DND-41 (cell line): ENCODE data around the gene MAP7.

Experiments used
- ATAC-seq: fragments of 200-7000 bp; cut with Tn5 transposase; 3 replicates; pipeline ENCODE4 v1.9.1; 2021; ENCODE audit warnings: low read depth; ENCODE audit not compliant: insufficient read depth
- DNase-seq: peaks from one replicate; pipeline ENCODE4 v3.0.0-alpha.2; 2020
- H2AFZ ChIP-seq: 2 replicates; pipeline ENCODE4 v1.6.0; 2012; ENCODE audit warnings: low read depth, low read length
- H3K27ac ChIP-seq: 2 replicates; pipeline ENCODE4 v1.5.1; 2012; ENCODE audit warnings: low read length, inconsistent platforms
- H3K27me3 ChIP-seq: fragments of 200-600 bp; sonication (generic); 2 replicates; pipeline ENCODE4 v1.6.0; 2012; ENCODE audit warnings: low read length, mild to moderate bottlenecking, inconsistent platforms; ENCODE audit not compliant: insufficient read depth, poor library complexity
- H3K36me3 ChIP-seq: 2 replicates; pipeline ENCODE4 v1.5.1; 2012; ENCODE audit warnings: low read length, inconsistent platforms; ENCODE audit not compliant: insufficient read depth
- H3K4me1 ChIP-seq: 2 replicates; pipeline ENCODE4 v1.5.1; 2012; ENCODE audit warnings: mild to moderate bottlenecking, low read length; ENCODE audit not compliant: insufficient read depth
- H3K4me2 ChIP-seq: 2 replicates; pipeline ENCODE4 v1.6.0; 2012; ENCODE audit warnings: mild to moderate bottlenecking, moderate library complexity, low read length, inconsistent platforms; ENCODE audit not compliant: insufficient read depth
- H3K4me3 ChIP-seq, 2 experiments: fragments of 200-600 bp in 1 of 2; shearing (Covaris generic) in 1 of 2; 2 replicates each; pipeline ENCODE4 v1.5.1; 2012 to 2016; ENCODE audit warnings: inconsistent platforms in 2 of 2, low read length in 2 of 2, mild to moderate bottlenecking in 2 of 2, low read depth in 1 of 2, moderate library complexity in 1 of 2
- H3K79me2 ChIP-seq: 2 replicates; pipeline ENCODE4 v1.6.0; 2012; ENCODE audit warnings: low read length, inconsistent platforms; ENCODE audit not compliant: insufficient read depth
- H3K9ac ChIP-seq: 2 replicates; pipeline ENCODE4 v1.6.0; 2012; ENCODE audit warnings: low read depth, mild to moderate bottlenecking, inconsistent platforms, low read length, moderate library complexity
- H3K9me3 ChIP-seq: 2 replicates; pipeline ENCODE4 v1.5.1; 2012; ENCODE audit warnings: low read length, moderate library complexity, mild to moderate bottlenecking, inconsistent platforms; ENCODE audit not compliant: insufficient read depth, severe bottlenecking
- H4K20me1 ChIP-seq: 2 replicates; pipeline ENCODE4 v1.6.0; 2012; ENCODE audit warnings: low read length; ENCODE audit not compliant: insufficient read depth
- CTCF ChIP-seq: IDR thresholded peaks from 2 replicates; pipeline ENCODE4 v1.5.1; 2012; ENCODE audit warnings: borderline replicate concordance, low read length, moderate library complexity, mild to moderate bottlenecking; ENCODE audit not compliant: poor library complexity, severe bottlenecking; ENCODE audit errors: extremely low read depth
- EZH2 ChIP-seq: IDR thresholded peaks from 3 replicates; pipeline ENCODE4 v1.6.1; 2012; ENCODE audit warnings: borderline replicate concordance, low read depth, mild to moderate bottlenecking, moderate library complexity, low read length, inconsistent platforms; ENCODE audit not compliant: severe bottlenecking

MAP7 gene

GRCh38 chr6:136463743-136464142 lies 86.5 kb downstream of the MAP7 start:
- Histone ChIP-seq H3K9ac (no peak overlapping the region), H3K4me1 (no peaks in the 10 kb centered on the region), H3K36me3 (no peaks in the 10 kb centered on the region), H3K4me3 (no peak overlapping the region), H3K4me2 (no peak overlapping the region), H4K20me1 (no peaks in the 10 kb centered on the region), H3K27ac (no peak overlapping the region), H3K27me3 (peaks cover 23% of the 10 kb centered on the region), H2AFZ (no peak overlapping the region), H3K79me2 (no peaks in the 10 kb centered on the region), H3K9me3 (no peaks in the 10 kb centered on the region)
- no peak for ATAC-seq
- TF ChIP-seq CTCF (no peak), EZH2 (no peak)
- DNase-seq, result no peak

GRCh38 chr6:136446579-136447187 lies 103.5 kb downstream of the MAP7 start:
- DNase-seq, result no peak
- Histone ChIP-seq H3K4me2 (no peak overlapping the region), H3K4me1 (no peaks in the 10 kb centered on the region), H2AFZ (no peak overlapping the region), H3K36me3 (no peaks in the 10 kb centered on the region), H3K9ac (no peak overlapping the region), H3K4me3 (no peak overlapping the region), H3K79me2 (no peaks in the 10 kb centered on the region), H3K27ac (no peak overlapping the region), H3K9me3 (no peaks in the 10 kb centered on the region), H3K27me3 (peaks cover 5% of the 10 kb centered on the region), H4K20me1 (no peaks in the 10 kb centered on the region; the same call in 1 of the 2 replicates)
- no peak for TF ChIP-seq CTCF
- TF ChIP-seq EZH2, result no peak
- no peak for ATAC-seq

- H3K79me2 ChIP-seq, result no peaks in the 10 kb centered on the region
Observed at GRCh38 chr6:136446145-136446544, 104.1 kb downstream of the MAP7 start.

More at GRCh38 chr6:136446145-136446544, 104.1 kb downstream of the MAP7 start:
- DNase-seq (no peak), ATAC-seq (no peak)
- Histone ChIP-seq H3K4me2 (no peak overlapping the region), H3K36me3 (no peaks in the 10 kb centered on the region), H3K4me1 (no peaks in the 10 kb centered on the region), H3K9ac (no peak overlapping the region), H2AFZ (no peak overlapping the region), H3K27me3 (peaks cover 5% of the 10 kb centered on the region), H4K20me1 (no peaks in the 10 kb centered on the region; the same call in 1 of the 2 replicates), H3K4me3 (no peak overlapping the region), H3K9me3 (no peaks in the 10 kb centered on the region), H3K27ac (no peak overlapping the region)
- TF ChIP-seq CTCF, result no peak
